Measurements from ENCODE around the gene ILDR2.

DNA sequence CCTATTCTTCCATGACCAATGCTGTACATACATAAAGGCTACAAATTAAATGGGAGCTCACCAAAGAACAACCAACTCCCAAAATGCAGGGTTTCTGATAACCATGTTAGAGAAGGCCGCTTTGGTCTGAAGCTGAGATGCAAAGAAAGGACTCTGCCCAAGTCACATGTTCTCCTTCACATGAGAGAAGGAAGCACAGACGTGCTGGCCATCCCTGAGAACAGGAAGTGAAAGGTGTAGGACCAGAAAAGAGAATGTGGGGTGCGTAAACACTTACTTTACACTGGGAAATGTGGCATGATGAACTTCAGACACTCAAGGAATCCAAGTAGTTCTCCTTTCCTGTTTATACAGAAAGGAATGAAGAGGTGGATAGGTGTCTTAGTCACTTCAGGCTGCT lies 67.6 kb downstream of the ILDR2 start:
- no peak for TF ChIP-seq POLR2A (IDR thresholded peaks at IDR 0.05)
- TF ChIP-seq, protein P1, sequence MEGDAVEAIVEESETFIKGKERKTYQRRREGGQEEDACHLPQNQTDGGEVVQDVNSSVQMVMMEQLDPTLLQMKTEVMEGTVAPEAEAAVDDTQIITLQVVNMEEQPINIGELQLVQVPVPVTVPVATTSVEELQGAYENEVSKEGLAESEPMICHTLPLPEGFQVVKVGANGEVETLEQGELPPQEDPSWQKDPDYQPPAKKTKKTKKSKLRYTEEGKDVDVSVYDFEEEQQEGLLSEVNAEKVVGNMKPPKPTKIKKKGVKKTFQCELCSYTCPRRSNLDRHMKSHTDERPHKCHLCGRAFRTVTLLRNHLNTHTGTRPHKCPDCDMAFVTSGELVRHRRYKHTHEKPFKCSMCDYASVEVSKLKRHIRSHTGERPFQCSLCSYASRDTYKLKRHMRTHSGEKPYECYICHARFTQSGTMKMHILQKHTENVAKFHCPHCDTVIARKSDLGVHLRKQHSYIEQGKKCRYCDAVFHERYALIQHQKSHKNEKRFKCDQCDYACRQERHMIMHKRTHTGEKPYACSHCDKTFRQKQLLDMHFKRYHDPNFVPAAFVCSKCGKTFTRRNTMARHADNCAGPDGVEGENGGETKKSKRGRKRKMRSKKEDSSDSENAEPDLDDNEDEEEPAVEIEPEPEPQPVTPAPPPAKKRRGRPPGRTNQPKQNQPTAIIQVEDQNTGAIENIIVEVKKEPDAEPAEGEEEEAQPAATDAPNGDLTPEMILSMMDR (IDR thresholded peaks at IDR 0.05), result no peak
- TF ChIP-seq EP300 (IDR thresholded peaks at IDR 0.05), result no peak
- TF ChIP-seq POLR2AphosphoS5 (IDR thresholded peaks at IDR 0.05), result no peak

All from gastroesophageal sphincter (tissue), 3 donors.